HepG2 (cell line): ENCODE measurements around the gene SYMPK. TPM values are rescaled to one million over a fixed set of nuclear protein-coding genes. Genes with fewer than 3 reads are reported as not detected.
A peak's percentile ranks its signal among the peaks of the same experiment; 100 is the strongest.

Source experiments
- ATF1 ChIP-seq: IDR thresholded peaks from 2 replicates; pipeline ENCODE4 v1.6.1; 2016; ENCODE audit warnings: mild to moderate bottlenecking, control low read depth
- CBX5 ChIP-seq: sonication (generic); formaldehyde crosslinking; IDR thresholded peaks from 2 replicates; pipeline ENCODE4 v1.4.0; 2020; ENCODE audit warnings: missing genetic modification reagents, borderline replicate concordance
- CENPBD1 ChIP-seq: sonication (generic); formaldehyde crosslinking; IDR thresholded peaks from 2 replicates; pipeline ENCODE4 v1.8.0; 2022; ENCODE audit warnings: missing genetic modification reagents, low read depth, mild to moderate bottlenecking, borderline replicate concordance
- EP300 ChIP-seq, 3 experiments: sonication (generic) in 1 of 3; formaldehyde crosslinking in 1 of 3; IDR thresholded peaks; 2 replicates each; pipeline versions ENCODE4 v1.5.1 to v1.6.1; 2011 to 2020; ENCODE audit warnings: low read depth in 2 of 3, low read length in 2 of 3, borderline replicate concordance in 1 of 3, improper control_type of control experiment in 1 of 3, mild to moderate bottlenecking in 1 of 3, missing genetic modification reagents in 1 of 3, moderate library complexity in 1 of 3
- HIVEP1 ChIP-seq: sonication (generic); formaldehyde crosslinking; IDR thresholded peaks from 2 replicates; pipeline ENCODE4 v1.4.0; 2020; ENCODE audit warnings: mild to moderate bottlenecking, missing genetic modification reagents
- HOMEZ ChIP-seq: IDR thresholded peaks from 2 replicates; pipeline ENCODE4 v1.6.1; 2016; ENCODE audit warnings: low read depth
- KDM2A ChIP-seq: sonication (generic); formaldehyde crosslinking; IDR thresholded peaks from 2 replicates; pipeline ENCODE4 v1.4.0; 2020; ENCODE audit warnings: low read depth, missing genetic modification reagents, borderline replicate concordance
- KLF13 ChIP-seq: sonication (generic); formaldehyde crosslinking; IDR thresholded peaks from 2 replicates; pipeline ENCODE4 v1.4.0; 2020; ENCODE audit warnings: mild to moderate bottlenecking, missing genetic modification reagents
- LRRFIP1 ChIP-seq: sonication (generic); formaldehyde crosslinking; conservative IDR thresholded peaks from 2 replicates; pipeline ENCODE4 v1.4.0; 2020; ENCODE audit warnings: missing genetic modification reagents
- MED8 ChIP-seq: sonication (generic); formaldehyde crosslinking; IDR thresholded peaks from 2 replicates; pipeline ENCODE4 v1.8.1; 2023; ENCODE audit warnings: mild to moderate bottlenecking, missing genetic modification reagents; ENCODE audit not compliant: insufficient replicate concordance
- MXD3 ChIP-seq: IDR thresholded peaks from 2 replicates; pipeline ENCODE4 v1.6.1; 2016; ENCODE audit warnings: mild to moderate bottlenecking, missing biosample characterization, missing genetic modification reagents
- POGZ ChIP-seq: sonication (generic); formaldehyde crosslinking; IDR thresholded peaks from 2 replicates; pipeline ENCODE4 v1.4.0; 2020; ENCODE audit warnings: mild to moderate bottlenecking, missing genetic modification reagents
- SIN3A ChIP-seq: IDR thresholded peaks from 2 replicates; pipeline ENCODE4 v1.6.1; 2011; ENCODE audit warnings: low read depth, mild to moderate bottlenecking, control low read depth, low read length, borderline replicate concordance
- SMAD3 ChIP-seq: sonication (generic); formaldehyde crosslinking; IDR thresholded peaks from 2 replicates; pipeline ENCODE4 v1.4.0; 2020; ENCODE audit warnings: missing genetic modification reagents
- SP140L ChIP-seq: sonication (generic); formaldehyde crosslinking; IDR thresholded peaks from 2 replicates; pipeline ENCODE4 v1.4.0; 2020; ENCODE audit warnings: missing genetic modification reagents, borderline replicate concordance
- TEAD2 ChIP-seq: sonication (generic); formaldehyde crosslinking; IDR thresholded peaks from 2 replicates; pipeline ENCODE4 v1.9.0; 2021; ENCODE audit warnings: missing genetic modification reagents
- TIGD3 ChIP-seq: sonication (generic); formaldehyde crosslinking; IDR thresholded peaks from 2 replicates; pipeline ENCODE4 v1.5.1; 2020; ENCODE audit warnings: mild to moderate bottlenecking, missing genetic modification reagents, borderline replicate concordance
- ZBTB21 ChIP-seq: sonication (generic); formaldehyde crosslinking; IDR thresholded peaks from 2 replicates; pipeline ENCODE4 v1.4.0; 2020; ENCODE audit warnings: missing genetic modification reagents
- ZBTB42 ChIP-seq: sonication (generic); formaldehyde crosslinking; IDR thresholded peaks from 2 replicates; pipeline ENCODE4 v1.5.0; 2020; ENCODE audit warnings: mild to moderate bottlenecking, missing genetic modification reagents
- ZNF546 ChIP-seq: sonication (generic); formaldehyde crosslinking; conservative IDR thresholded peaks from 2 replicates; pipeline ENCODE4 v1.8.1; 2023; ENCODE audit warnings: mild to moderate bottlenecking, missing genetic modification reagents
- ZNF570 ChIP-seq: sonication (generic); formaldehyde crosslinking; IDR thresholded peaks from 2 replicates; pipeline ENCODE4 v1.4.0; 2020; ENCODE audit warnings: mild to moderate bottlenecking, missing genetic modification reagents, borderline replicate concordance
- ZNF589 ChIP-seq: sonication (generic); formaldehyde crosslinking; conservative IDR thresholded peaks from 2 replicates; pipeline ENCODE4 v1.8.0; 2022; ENCODE audit warnings: mild to moderate bottlenecking, moderate library complexity, missing genetic modification reagents
- ZSCAN31 ChIP-seq: sonication (generic); formaldehyde crosslinking; IDR thresholded peaks from 2 replicates; pipeline ENCODE4 v1.5.0; 2020; ENCODE audit warnings: low read depth, mild to moderate bottlenecking, missing genetic modification reagents
- polyA plus RNA-seq, 8 experiments: library from polyadenylated mRNA; depleted of rRNA in 3 of 8; stranded (reverse) in 7 of 8; unstranded in 1 of 8; fragments of >200 nt; fragmentation: Illumina TruSeq in 4 of 8; extraction: Trizol in 4 of 8; gene quantifications; 2 replicates each; pipeline versions ENCODE4 v1.2.1 to v1.2.3, GENCODE V29; 2011 to 2016; ENCODE audit warnings: low read depth in 4 of 8, missing spikeins in 1 of 8, mixed read lengths in 1 of 8; ENCODE audit not compliant: insufficient read depth in 1 of 8
- total RNA-seq, 5 experiments: library from RNA; depleted of rRNA; stranded (reverse); fragments of >200 nt; fragmentation: Illumina TruSeq; extraction: Trizol; gene quantifications; 2 replicates each; pipeline ENCODE4 v1.2.3, GENCODE V29; 2016; ENCODE audit warnings: low read depth in 1 of 5

SYMPK gene
- total and polyA plus RNA-seq, 2 of the 13 experiments (the other 11 are each of a cell fraction or from before 2014, with no cell fraction given): 21.9 to 55.7 TPM

GRCh38 chr19:45885556-45886426 is 22.8 kb upstream of the SYMPK start, which contains the start of gene IRF2BP1 (continued):
- TF ChIP-seq HOMEZ (CRISPR knock-in tag) (no peak), CBX5 (CRISPR knock-in tag) (no peak), LRRFIP1 (no peak), KDM2A (CRISPR knock-in tag) (no peak), ZBTB21 (no peak), ATF1 (CRISPR knock-in tag) (no peak), ZNF570 (no peak), EP300 (IDR thresholded peaks at IDR 0.05; ENCODE audit: low read depth in 2 of 2, low read length in 2 of 2) (no peak; a peak in 1 of 4 replicates), EP300 (CRISPR knock-in tag; IDR thresholded peaks at IDR 0.05; ENCODE audit: borderline replicate concordance) (no peak), TIGD3 (CRISPR knock-in tag) (no peak), SIN3A (0 out of 2 replicates have a peak, but pooled peaks have one; percentile 12), TEAD2 (CRISPR knock-in tag) (no peak), MED8 (CRISPR knock-in tag) (no peak), SMAD3 (CRISPR knock-in tag) (no peak), KLF13 (no peak), SP140L (no peak), ZNF546 (CRISPR knock-in tag) (no peak; the same call in 1 of the 2 replicates), ZSCAN31 (CRISPR knock-in tag) (no peak), ZNF589 (CRISPR knock-in tag) (no peak), MXD3 (CRISPR knock-in tag) (0 out of 2 replicates have a peak, but pooled peaks have one; percentile 12), ZBTB42 (CRISPR knock-in tag) (peak; percentile 54; the same call in 1 of the 2 replicates), HIVEP1 (no peak), POGZ (CRISPR knock-in tag) (no peak), CENPBD1 (CRISPR knock-in tag) (no peak)
